Esophagus squamous epithelium (tissue), 4 donors: Measurements from ENCODE around the gene ARRDC2.
A peak's percentile ranks its signal among the peaks of the same experiment; 100 is the strongest.

Experiments used
- POLR2A ChIP-seq, 4 donors: fragments of 450-650 bp; IDR thresholded peaks; one replicate each; pipeline ENCODE4 v1.6.1; 2017; ENCODE audit warnings: antibody characterized with exemption in 4 of 4, mild to moderate bottlenecking in 4 of 4, moderate library complexity in 3 of 4
- TF ChIP-seq, protein P1 (sequence below), 6 experiments: fragments of 450-650 bp in 4 of 6; fragments of 200-600 bp in 2 of 6; sonication (generic) in 2 of 6; IDR thresholded peaks; one replicate each; pipeline ENCODE4 v1.5.1; 2016 to 2019; ENCODE audit warnings: antibody characterized with exemption in 6 of 6, mild to moderate bottlenecking in 4 of 6, moderate library complexity in 4 of 6

DNA sequence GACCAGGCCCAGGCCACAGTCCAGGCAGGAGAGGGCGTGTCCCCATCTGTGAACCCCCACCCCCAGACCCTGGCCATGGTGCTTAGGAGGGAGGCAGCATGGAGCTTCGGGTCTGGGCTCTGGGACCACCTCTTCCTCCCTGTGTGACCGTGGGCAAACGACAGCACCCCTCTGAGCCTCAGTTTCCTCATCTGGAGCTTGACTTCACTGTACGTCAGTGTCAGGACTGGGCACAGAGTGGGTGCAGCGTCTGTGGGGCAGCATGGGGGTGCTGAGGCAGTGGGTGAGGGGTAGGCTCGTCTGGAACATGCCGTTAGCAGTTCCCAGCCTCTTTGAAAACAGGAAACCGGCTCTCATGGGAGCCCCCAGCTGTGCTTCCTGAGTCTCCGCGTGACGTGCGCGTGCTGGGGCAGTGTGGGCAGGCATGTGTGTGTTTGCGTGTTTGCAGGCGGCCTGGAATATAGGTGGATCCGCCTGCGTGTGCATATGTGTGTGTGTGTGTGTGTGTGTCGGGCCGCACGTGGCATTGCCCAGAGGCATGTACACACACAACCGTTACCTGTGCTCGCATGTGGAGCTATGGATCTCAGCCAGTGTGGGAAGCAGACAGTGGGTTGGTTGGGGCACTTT is 15.8 kb downstream of the ARRDC2 start:
- TF ChIP-seq, protein P1, sequence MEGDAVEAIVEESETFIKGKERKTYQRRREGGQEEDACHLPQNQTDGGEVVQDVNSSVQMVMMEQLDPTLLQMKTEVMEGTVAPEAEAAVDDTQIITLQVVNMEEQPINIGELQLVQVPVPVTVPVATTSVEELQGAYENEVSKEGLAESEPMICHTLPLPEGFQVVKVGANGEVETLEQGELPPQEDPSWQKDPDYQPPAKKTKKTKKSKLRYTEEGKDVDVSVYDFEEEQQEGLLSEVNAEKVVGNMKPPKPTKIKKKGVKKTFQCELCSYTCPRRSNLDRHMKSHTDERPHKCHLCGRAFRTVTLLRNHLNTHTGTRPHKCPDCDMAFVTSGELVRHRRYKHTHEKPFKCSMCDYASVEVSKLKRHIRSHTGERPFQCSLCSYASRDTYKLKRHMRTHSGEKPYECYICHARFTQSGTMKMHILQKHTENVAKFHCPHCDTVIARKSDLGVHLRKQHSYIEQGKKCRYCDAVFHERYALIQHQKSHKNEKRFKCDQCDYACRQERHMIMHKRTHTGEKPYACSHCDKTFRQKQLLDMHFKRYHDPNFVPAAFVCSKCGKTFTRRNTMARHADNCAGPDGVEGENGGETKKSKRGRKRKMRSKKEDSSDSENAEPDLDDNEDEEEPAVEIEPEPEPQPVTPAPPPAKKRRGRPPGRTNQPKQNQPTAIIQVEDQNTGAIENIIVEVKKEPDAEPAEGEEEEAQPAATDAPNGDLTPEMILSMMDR (IDR thresholded peaks at IDR 0.05): no peak
- peak in 1 of 4 donors; percentile 37 for TF ChIP-seq POLR2A (IDR thresholded peaks at IDR 0.05)
